Measurements from ENCODE around the gene MAP2K2. TPM values are rescaled to one million over a fixed set of nuclear protein-coding genes. Genes with fewer than 3 reads are reported as not detected.

The MAP2K2 gene
- total and polyA plus RNA-seq, 4 donors = 40.3 to 72.7 (median 54.1) TPM

- H3K4me3 ChIP-seq (ENCODE audit: low read depth in 1 of 3, low read length in 3 of 3) = peak overlapping the region; percentile 24 to 46 (median 44)
- H3K36me3 ChIP-seq (ENCODE audit: control insufficient read depth in 4 of 4, insufficient read depth in 3 of 4, low read depth in 1 of 4, low read length in 3 of 4) = peaks cover 0 to 4% (median 0%) of the 10 kb centered on the region in 4 donors
- H3K9me3 ChIP-seq (ENCODE audit: control insufficient read depth in 4 of 4, low read length in 3 of 4) = no peaks in the 10 kb centered on the region
- TF ChIP-seq, protein P1, sequence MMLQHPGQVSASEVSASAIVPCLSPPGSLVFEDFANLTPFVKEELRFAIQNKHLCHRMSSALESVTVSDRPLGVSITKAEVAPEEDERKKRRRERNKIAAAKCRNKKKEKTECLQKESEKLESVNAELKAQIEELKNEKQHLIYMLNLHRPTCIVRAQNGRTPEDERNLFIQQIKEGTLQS (IDR thresholded peaks at IDR 0.05) = no peak
- TF ChIP-seq YY1 (IDR thresholded peaks at IDR 0.05) (peak; percentile 83), NR2F2 (IDR thresholded peaks at IDR 0.05) (peak; percentile 14), GABPA (IDR thresholded peaks at IDR 0.05 in 1 of 2, conservative IDR thresholded peaks at IDR 0.05 in 1 of 2) (peak in 1 of 2 donors; percentile 10), EGR1 (IDR thresholded peaks at IDR 0.05; ENCODE audit: low read depth in 2 of 2) (peak in 1 of 2 donors; percentile 11), ZBTB33 (IDR thresholded peaks at IDR 0.05) (no peak), RXRA (IDR thresholded peaks at IDR 0.05) (peak in 1 of 2 donors; percentile 52), SP1 (IDR thresholded peaks at IDR 0.05) (peak; percentile 46), MAX (IDR thresholded peaks at IDR 0.05) (no peak), HNF4A (conservative IDR thresholded peaks at IDR 0.05) (peak in 1 of 2 donors; percentile 22), REST (IDR thresholded peaks at IDR 0.05) (peak; percentile 63)
- WGBS = 8% methylated on average over 23 of the region's 23 CpGs
- H3K9ac ChIP-seq (ENCODE audit: low read depth in 1 of 2, low read length in 2 of 2) = peak overlapping the region in 1 of 2 donors; percentile 61
- peak overlapping the region; percentile 86 to 94 for H3K27ac ChIP-seq (ENCODE audit: low read depth in 1 of 2, low read length in 2 of 2)
- H3K27me3 ChIP-seq (ENCODE audit: control insufficient read depth in 4 of 4, insufficient read depth in 4 of 4, low read length in 3 of 4) = no peaks in the 10 kb centered on the region
- DNase-seq (ENCODE audit: low spot score) = peak; percentile 67
- H3K4me1 ChIP-seq (ENCODE audit: control insufficient read depth in 4 of 4, insufficient read depth in 4 of 4, low read length in 3 of 4) = peaks cover 42 to 65% (median 53%) of the 10 kb centered on the region in 4 donors
Observed at GRCh38 chr19:4061178-4061682, 62.7 kb downstream of the MAP2K2 start.

DNA sequence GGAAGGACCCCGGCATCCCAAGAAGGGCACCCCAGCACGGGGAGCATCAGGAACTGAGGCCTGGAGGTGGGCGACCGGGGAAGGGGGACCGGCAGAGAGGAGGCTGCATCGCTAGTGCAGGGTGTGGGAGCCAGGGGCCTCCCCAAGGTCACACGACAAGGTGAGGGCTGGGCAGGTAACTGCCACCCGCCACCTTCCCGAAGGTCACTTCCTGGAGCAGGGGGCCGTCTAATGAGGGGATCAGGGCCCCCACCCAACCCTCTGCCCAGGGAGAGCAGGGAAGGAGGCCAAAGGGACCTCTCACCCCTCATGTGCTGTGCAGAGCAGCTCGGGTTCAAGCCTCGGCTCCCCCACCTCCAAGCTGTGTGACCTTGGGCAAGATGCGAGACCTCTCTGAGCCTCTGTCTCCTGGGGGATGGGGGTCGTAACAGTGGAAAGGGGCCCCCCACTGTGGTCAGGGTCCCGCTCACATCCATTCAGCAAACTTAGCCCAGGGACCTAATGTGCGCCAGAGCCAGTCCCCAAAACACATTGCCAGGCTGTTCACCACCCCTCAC, 63.2 kb downstream of the MAP2K2 start:
- 47% methylated on average over 16 of the region's 16 CpGs for WGBS
- DNase-seq (ENCODE audit: low spot score) = no peak
- Histone ChIP-seq H3K36me3 (ENCODE audit: control insufficient read depth in 4 of 4, insufficient read depth in 3 of 4, low read depth in 1 of 4, low read length in 3 of 4) (peaks cover 0 to 4% (median 0%) of the 10 kb centered on the region in 4 donors), H3K27ac (ENCODE audit: low read depth in 1 of 2, low read length in 2 of 2) (peak overlapping the region; percentile 86 to 94), H3K9ac (ENCODE audit: low read depth in 1 of 2, low read length in 2 of 2) (peak overlapping the region in 1 of 2 donors; percentile 14), H3K4me3 (ENCODE audit: low read depth in 1 of 3, low read length in 3 of 3) (peak overlapping the region in 2 of 3 donors; percentile 0 to 46), H3K4me1 (ENCODE audit: control insufficient read depth in 4 of 4, insufficient read depth in 4 of 4, low read length in 3 of 4) (peaks cover 42 to 69% (median 53%) of the 10 kb centered on the region in 4 donors), H3K9me3 (ENCODE audit: control insufficient read depth in 4 of 4, low read length in 3 of 4) (no peaks in the 10 kb centered on the region), H3K27me3 (ENCODE audit: control insufficient read depth in 4 of 4, insufficient read depth in 4 of 4, low read length in 3 of 4) (no peaks in the 10 kb centered on the region)
- TF ChIP-seq RXRA (IDR thresholded peaks at IDR 0.05) (no peak), TAF1 (conservative IDR thresholded peaks at IDR 0.05) (no peak), HNF4G (IDR thresholded peaks at IDR 0.05) (no peak), EGR1 (IDR thresholded peaks at IDR 0.05; ENCODE audit: low read depth in 2 of 2) (no peak), YY1 (IDR thresholded peaks at IDR 0.05) (no peak), FOXA1 (IDR thresholded peaks at IDR 0.05) (no peak), SP1 (IDR thresholded peaks at IDR 0.05) (no peak), JUND (IDR thresholded peaks at IDR 0.05) (no peak), RAD21 (IDR thresholded peaks at IDR 0.05) (no peak), ZBTB33 (IDR thresholded peaks at IDR 0.05) (no peak), MAX (IDR thresholded peaks at IDR 0.05) (no peak), NR2F2 (IDR thresholded peaks at IDR 0.05) (no peak)
- TF ChIP-seq, protein P2, sequence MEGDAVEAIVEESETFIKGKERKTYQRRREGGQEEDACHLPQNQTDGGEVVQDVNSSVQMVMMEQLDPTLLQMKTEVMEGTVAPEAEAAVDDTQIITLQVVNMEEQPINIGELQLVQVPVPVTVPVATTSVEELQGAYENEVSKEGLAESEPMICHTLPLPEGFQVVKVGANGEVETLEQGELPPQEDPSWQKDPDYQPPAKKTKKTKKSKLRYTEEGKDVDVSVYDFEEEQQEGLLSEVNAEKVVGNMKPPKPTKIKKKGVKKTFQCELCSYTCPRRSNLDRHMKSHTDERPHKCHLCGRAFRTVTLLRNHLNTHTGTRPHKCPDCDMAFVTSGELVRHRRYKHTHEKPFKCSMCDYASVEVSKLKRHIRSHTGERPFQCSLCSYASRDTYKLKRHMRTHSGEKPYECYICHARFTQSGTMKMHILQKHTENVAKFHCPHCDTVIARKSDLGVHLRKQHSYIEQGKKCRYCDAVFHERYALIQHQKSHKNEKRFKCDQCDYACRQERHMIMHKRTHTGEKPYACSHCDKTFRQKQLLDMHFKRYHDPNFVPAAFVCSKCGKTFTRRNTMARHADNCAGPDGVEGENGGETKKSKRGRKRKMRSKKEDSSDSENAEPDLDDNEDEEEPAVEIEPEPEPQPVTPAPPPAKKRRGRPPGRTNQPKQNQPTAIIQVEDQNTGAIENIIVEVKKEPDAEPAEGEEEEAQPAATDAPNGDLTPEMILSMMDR (IDR thresholded peaks at IDR 0.05; ENCODE audit: low read depth, low read length, missing input control) = no peak
- TF ChIP-seq, protein P1 (IDR thresholded peaks at IDR 0.05) = no peak

All from liver (tissue), 9 donors.